ENCODE results near the gene NTRK2.

GRCh38 chr9:85040146-85040545, 370.6 kb downstream of the NTRK2 start:
- TF ChIP-seq, protein P1, sequence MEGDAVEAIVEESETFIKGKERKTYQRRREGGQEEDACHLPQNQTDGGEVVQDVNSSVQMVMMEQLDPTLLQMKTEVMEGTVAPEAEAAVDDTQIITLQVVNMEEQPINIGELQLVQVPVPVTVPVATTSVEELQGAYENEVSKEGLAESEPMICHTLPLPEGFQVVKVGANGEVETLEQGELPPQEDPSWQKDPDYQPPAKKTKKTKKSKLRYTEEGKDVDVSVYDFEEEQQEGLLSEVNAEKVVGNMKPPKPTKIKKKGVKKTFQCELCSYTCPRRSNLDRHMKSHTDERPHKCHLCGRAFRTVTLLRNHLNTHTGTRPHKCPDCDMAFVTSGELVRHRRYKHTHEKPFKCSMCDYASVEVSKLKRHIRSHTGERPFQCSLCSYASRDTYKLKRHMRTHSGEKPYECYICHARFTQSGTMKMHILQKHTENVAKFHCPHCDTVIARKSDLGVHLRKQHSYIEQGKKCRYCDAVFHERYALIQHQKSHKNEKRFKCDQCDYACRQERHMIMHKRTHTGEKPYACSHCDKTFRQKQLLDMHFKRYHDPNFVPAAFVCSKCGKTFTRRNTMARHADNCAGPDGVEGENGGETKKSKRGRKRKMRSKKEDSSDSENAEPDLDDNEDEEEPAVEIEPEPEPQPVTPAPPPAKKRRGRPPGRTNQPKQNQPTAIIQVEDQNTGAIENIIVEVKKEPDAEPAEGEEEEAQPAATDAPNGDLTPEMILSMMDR (IDR thresholded peaks at IDR 0.05), result no peak
- no peak for TF ChIP-seq POLR2A (IDR thresholded peaks at IDR 0.05)
